Lower leg skin (tissue), 3 donors: Measurements from ENCODE around the gene YOD1.

Source experiments
- CTCF ChIP-seq, 3 donors: fragments of 450-650 bp; IDR thresholded peaks; one replicate each; pipeline ENCODE4 v1.5.1; 2016; ENCODE audit warnings: antibody characterized with exemption in 3 of 3, mild to moderate bottlenecking in 3 of 3, moderate library complexity in 2 of 3
- POLR2A ChIP-seq, 2 donors: fragments of 450-650 bp; IDR thresholded peaks; one replicate each; pipeline ENCODE4 v1.6.1; 2016 to 2017; ENCODE audit warnings: antibody characterized with exemption in 2 of 2, mild to moderate bottlenecking in 1 of 2, moderate library complexity in 1 of 2

DNA sequence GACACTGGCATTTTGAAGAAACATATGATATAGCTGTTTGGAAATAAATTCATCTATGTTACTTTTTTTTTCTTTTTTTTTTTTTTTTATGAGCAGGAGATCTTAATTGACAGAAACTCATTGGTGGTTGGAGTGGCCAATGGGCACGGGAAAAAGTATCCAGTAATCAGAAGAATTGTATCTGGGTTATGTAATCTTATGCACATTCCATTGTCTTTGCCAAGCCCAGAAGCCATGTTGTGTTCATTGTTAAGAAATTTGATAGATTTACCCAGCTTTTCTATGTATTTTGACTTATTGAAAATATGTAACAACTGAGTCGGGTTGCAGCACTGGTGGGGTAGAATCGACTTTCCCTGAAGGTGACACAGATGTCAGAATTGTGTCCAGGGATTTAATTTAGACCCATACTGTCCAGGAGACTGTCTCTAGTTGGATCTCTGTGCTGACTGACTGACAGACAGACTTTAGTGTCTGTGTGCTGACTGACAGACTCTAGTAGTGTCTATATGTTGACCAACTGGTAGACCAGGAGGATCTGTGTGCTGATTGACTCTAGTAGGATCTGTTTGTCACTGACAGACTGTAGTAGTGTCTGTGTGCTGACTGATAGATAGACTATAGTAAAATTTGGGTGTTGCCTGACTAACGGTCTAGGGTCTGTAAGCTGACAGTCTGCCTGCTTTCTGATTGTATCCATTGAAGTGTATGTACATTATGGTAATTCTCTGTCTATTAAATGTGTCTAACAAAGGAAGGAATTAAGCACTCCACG, 25.4 kb upstream of the YOD1 start:
- TF ChIP-seq CTCF (IDR thresholded peaks at IDR 0.05), result no peak
- no peak for TF ChIP-seq POLR2A (IDR thresholded peaks at IDR 0.05)
